AG09319 (cell line): ENCODE measurements around the gene CHST9.
"Not testable (repeated sequence)": the region's sequence is repeated elsewhere in the genome, so short reads cannot be mapped to it uniquely, and the experiment has no call there.

ENCODE experiments used
- DNase-seq: peaks from one replicate; pipeline ENCODE4 v3.0.0-alpha.2; 2010; ENCODE audit warnings: low read depth; ENCODE audit errors: extremely low read depth
- CTCF ChIP-seq: IDR thresholded peaks from 2 replicates; pipeline ENCODE4 v1.5.1; 2011; ENCODE audit warnings: low read depth, mild to moderate bottlenecking, inconsistent platforms, low read length, moderate library complexity

The CHST9 gene

GRCh38 chr18:27185025-27185763, at the start of gene CHST9:
CHST9 (minus strand) TSS chr18:27185308; CDS start chr18:27142809, 42,499 bp downstream.
- no peak for TF ChIP-seq CTCF
- no peak for DNase-seq

DNA sequence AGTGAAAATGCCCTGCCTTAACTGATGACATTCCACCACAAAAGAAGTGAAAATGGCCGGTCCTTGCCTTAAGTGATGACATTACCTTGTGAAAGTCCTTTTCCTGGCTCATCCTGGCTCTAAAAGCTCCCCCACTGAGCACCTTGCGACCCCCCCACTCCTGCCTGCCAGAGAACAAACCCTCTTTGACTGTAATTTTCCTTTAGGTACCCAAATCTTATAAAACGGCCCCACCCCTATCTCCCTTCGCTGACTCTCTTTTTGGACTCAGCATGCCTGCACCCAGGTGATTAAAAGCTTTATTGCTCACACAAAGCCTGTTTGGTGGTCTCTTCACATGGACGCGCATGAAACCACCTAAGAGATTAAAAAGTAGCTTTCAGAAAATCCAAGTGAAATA, 47.2 kb upstream of the CHST9 start:
- not testable (repeated sequence) for DNase-seq

- not testable (repeated sequence) for DNase-seq
These were observed 46.6 kb upstream of the CHST9 start for GRCh38 chr18:27231671-27232070.

- not testable (repeated sequence) for DNase-seq
These were observed 46.1 kb upstream of the CHST9 start for GRCh38 chr18:27231221-27231620.

GRCh38 chr18:27227721-27228120, 42.6 kb upstream of the CHST9 start:
- DNase-seq: no peak
- no peak for TF ChIP-seq CTCF

GRCh38 chr18:27226556-27227075, 41.5 kb upstream of the CHST9 start:
- no peak for TF ChIP-seq CTCF
- no peak for DNase-seq

DNA sequence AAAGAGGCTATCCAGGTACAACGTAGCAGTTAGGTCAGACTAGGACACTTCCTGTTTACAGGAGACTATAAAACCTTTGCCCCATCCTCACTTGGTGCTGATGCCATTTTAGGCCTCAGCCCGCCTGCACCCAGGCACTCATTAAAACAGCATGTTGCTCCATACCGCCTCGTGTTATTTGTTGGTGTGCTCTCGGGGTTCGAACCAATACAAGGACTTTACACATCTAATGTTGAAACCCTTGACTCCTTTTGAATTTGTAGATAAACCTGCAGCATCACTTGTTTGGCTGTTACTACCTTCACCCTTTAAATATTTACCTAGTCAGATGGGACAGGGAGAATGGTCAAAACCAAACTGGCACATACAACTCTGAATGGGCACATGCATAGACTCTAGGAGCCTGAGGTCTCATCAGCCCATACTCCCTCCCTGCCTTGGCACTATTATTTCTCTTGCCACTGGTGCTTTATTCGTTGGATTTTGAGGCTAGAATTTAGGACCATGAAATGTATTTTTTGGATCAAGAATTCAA, 40.9 kb upstream of the CHST9 start:
- TF ChIP-seq CTCF: no peak
- DNase-seq: no peak

DNA sequence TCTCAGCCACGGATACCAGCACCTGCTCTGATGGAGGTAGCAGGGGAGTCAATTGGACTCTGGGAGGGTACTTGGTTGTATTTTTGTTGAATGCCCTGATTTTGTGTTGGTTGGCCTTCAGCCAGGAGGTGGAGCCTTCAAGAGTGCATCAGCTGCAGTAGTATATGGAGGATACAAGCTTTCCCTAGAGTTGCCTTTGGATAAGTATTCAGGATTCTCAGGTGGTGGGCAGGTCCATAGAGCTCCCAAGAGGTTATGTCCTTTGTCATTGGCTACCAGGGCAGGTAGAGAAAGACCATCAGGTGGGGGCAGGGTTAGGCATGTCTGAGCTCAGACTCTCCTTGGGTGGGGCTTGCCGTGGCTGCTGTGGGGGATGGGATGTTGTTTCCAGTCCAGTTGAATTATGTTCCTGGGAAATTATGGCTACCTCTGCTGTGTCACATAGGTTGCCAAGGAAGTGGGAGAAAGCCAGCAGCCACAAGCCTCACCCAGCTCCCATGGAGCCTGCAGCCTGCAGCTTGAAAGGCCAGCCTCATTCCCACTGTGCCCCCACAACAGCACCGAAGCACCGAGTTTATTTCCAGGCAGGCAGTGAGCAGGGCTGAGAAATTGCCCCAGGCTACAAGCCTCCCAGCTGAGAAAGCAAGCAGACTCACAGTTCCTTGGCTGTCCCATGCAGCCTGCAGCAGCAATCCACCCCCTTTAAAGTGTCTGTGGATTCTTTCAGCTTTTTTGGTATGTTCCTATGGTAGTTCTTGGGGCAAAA, 38.6 kb upstream of the CHST9 start:
- TF ChIP-seq CTCF: no peak
- DNase-seq: no peak
